ENCODE results near the gene CCDC142. TPM values are rescaled to one million over a fixed set of nuclear protein-coding genes. Genes with fewer than 3 reads are reported as not detected.

CCDC142 gene
- total RNA-seq, 1 donor from 2014 or later: 41.3 TPM

DNA sequence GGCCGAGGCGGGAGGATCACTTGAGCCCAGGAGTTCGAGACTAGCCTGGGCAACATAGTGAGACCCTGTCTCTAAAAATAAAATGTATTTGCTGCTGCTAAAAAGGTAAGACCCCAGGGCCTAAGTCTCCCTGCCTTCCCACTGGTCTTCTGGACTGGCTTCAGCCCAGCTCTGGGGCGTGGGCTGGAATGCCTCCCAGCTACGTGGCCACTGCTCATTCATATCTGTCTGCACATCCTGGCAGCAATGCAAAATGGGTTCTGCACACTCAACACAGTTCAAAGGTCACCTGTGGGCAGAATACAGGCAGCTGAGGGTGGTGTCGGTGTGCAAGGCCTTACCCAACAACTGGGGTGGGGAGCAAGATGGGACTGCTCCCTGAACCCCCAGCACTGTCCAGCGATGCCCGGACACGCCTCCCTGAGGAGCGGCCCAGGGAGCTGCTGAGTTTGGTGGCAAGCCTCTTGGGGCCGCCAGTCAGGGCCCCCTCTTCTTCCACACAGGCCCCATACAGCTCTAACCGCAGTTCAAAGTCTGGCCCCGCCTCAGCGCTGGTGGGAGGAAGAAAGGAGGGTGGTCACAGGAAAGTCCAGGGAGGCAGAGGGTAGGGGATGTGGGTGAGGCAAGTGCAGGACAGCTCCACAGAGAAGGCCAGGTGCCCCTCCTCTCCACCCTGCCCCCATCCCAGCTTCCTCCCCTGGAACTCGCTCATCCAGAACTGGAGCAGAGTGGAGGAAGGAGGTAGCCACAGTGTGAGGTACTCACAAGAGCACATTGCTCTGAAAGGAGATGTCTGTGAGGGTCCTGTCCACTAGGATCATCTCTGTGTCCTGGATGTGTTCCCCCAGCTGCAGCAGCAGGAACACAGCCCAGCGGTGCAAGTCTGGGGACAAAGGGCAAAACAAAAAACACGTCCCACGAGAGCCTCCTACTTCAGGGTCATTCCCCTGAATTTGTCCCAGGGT lies 53.0 kb downstream of the CCDC142 start:
- DNase-seq (ENCODE audit: extremely low spot score in 2 of 2): no peak
- Histone ChIP-seq H3K4me3 (no peak overlapping the region), H3K36me3 (peaks cover 0 to 39% of the 10 kb centered on the region in 2 donors), H3K4me1 (no peaks in the 10 kb centered on the region), H3K27me3 (no peaks in the 10 kb centered on the region), H3K27ac (no peak overlapping the region), H3K9me3 (no peaks in the 10 kb centered on the region)
- TF ChIP-seq POLR2AphosphoS5 (IDR thresholded peaks at IDR 0.05; ENCODE audit: insufficient read depth in 1 of 2, low read depth in 1 of 2) (no peak), POLR2A (IDR thresholded peaks at IDR 0.05) (no peak)
- TF ChIP-seq, protein P1, sequence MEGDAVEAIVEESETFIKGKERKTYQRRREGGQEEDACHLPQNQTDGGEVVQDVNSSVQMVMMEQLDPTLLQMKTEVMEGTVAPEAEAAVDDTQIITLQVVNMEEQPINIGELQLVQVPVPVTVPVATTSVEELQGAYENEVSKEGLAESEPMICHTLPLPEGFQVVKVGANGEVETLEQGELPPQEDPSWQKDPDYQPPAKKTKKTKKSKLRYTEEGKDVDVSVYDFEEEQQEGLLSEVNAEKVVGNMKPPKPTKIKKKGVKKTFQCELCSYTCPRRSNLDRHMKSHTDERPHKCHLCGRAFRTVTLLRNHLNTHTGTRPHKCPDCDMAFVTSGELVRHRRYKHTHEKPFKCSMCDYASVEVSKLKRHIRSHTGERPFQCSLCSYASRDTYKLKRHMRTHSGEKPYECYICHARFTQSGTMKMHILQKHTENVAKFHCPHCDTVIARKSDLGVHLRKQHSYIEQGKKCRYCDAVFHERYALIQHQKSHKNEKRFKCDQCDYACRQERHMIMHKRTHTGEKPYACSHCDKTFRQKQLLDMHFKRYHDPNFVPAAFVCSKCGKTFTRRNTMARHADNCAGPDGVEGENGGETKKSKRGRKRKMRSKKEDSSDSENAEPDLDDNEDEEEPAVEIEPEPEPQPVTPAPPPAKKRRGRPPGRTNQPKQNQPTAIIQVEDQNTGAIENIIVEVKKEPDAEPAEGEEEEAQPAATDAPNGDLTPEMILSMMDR (IDR thresholded peaks at IDR 0.05): no peak
- intact Hi-C loops (cut with DNase I): no loop called here

DNA sequence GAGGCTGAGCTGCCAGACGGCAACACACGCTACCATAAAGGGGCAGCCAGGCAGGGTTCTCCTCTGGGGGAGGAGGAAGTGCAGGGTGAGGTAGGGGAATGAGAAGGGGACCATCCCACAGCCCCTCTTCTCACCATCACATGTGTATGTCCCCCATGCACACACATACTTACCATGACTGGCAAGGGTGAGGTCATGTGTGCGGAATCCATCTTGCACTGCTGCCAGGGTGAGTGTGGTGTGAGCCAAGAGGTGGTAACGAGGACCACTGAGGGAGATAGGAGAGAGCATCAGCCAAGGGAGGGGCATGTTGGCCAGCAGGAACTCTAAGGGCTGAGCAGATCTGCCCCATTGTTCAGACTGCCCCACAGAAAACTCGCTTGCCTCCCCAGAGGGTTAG lies 54.1 kb downstream of the CCDC142 start:
- Histone ChIP-seq H3K27me3 (no peaks in the 10 kb centered on the region), H3K27ac (no peak overlapping the region), H3K9me3 (no peaks in the 10 kb centered on the region), H3K36me3 (peaks cover 0 to 39% of the 10 kb centered on the region in 2 donors), H3K4me3 (no peak overlapping the region), H3K4me1 (no peaks in the 10 kb centered on the region)
- TF ChIP-seq, protein P1 (IDR thresholded peaks at IDR 0.05): no peak
- TF ChIP-seq POLR2A (IDR thresholded peaks at IDR 0.05) (no peak), POLR2AphosphoS5 (IDR thresholded peaks at IDR 0.05; ENCODE audit: insufficient read depth in 1 of 2, low read depth in 1 of 2) (no peak)
- DNase-seq (ENCODE audit: extremely low spot score in 2 of 2): no peak
- intact Hi-C loops (cut with DNase I): no loop called here

DNA sequence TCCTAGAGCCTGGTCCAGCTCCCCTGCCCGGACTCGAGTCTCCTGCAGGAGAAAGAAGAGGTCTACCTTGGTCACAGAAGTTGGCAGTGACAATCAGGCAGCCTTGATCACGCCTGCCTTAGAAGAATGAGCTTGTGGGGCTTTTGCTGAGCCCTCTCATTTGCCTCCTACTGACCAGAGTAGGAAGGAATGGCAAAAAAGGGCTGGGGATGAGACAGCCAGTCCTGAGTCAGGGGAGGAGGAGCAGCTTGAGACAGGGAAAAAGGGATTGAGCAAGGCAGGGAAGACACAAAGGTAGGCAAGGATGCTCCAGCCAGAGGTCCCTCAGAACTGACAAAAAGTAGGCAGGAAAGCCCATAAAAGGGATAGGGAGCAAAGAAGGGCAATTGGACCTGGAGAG lies 55.2 kb downstream of the CCDC142 start:
- Histone ChIP-seq H3K36me3 (peaks cover 0 to 39% of the 10 kb centered on the region in 2 donors), H3K9me3 (no peaks in the 10 kb centered on the region)
- DNase-seq (ENCODE audit: extremely low spot score in 2 of 2): no peak

DNA sequence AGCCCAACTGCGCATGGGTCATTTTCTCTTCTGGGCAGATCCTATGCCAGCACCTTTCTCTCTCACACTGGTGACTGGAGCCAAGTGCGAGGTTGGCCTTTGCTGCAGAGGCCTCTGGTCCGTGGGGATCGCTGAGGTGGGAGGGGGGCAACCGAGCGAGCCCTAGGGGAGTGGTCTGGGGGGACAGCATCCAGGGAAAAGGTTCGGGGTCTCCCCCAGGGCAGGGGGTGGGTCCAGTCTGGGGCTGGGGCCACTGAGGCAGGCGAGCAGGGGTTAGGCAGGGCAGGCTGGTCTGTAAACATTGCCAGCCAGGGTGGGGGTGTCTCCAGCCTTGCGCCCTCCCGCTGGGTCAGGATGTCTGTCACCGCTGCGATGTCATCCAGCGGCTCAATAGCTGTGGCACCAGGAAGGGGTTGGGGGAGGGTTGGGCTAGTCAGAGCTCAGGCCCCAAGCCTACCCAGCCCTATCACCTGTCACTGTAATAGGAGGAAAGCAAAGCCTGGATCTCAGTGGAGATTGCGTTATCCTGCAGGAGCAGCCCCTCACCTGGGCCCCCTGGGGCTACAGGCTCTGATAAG lies 56.5 kb downstream of the CCDC142 start:
- H3K4me3 ChIP-seq: no peak overlapping the region
- H3K9me3 ChIP-seq: no peaks in the 10 kb centered on the region
- DNase-seq (ENCODE audit: extremely low spot score in 2 of 2): no peak
- H3K4me1 ChIP-seq: peaks cover 8% of the 10 kb centered on the region
- intact Hi-C loops (cut with DNase I): no loop called here
- no peak for TF ChIP-seq POLR2AphosphoS5 (IDR thresholded peaks at IDR 0.05; ENCODE audit: insufficient read depth in 1 of 2, low read depth in 1 of 2)
- TF ChIP-seq, protein P1 (IDR thresholded peaks at IDR 0.05): no peak
- TF ChIP-seq POLR2A (IDR thresholded peaks at IDR 0.05): no peak
- no peaks in the 10 kb centered on the region for H3K27me3 ChIP-seq
- H3K36me3 ChIP-seq: peaks cover 0 to 36% of the 10 kb centered on the region in 2 donors
- H3K27ac ChIP-seq: no peak overlapping the region

More for the DNA sequence above, 55.2 kb downstream of the CCDC142 start:
- Histone ChIP-seq H3K27me3 (no peaks in the 10 kb centered on the region), H3K4me3 (no peak overlapping the region), H3K27ac (no peak overlapping the region), H3K4me1 (no peaks in the 10 kb centered on the region)
- TF ChIP-seq, protein P1 (IDR thresholded peaks at IDR 0.05): no peak
- TF ChIP-seq POLR2A (IDR thresholded peaks at IDR 0.05) (no peak), POLR2AphosphoS5 (IDR thresholded peaks at IDR 0.05; ENCODE audit: insufficient read depth in 1 of 2, low read depth in 1 of 2) (no peak)
- intact Hi-C loops (cut with DNase I): no loop called here
